ENCODE results near the gene YWHAG. TPM values are rescaled to one million over a fixed set of nuclear protein-coding genes. Genes with fewer than 3 reads are reported as not detected.
A peak's percentile ranks its signal among the peaks of the same experiment; 100 is the strongest.
"Not testable (repeated sequence)": the region's sequence is repeated elsewhere in the genome, so short reads cannot be mapped to it uniquely, and the experiment has no call there.

Gene YWHAG
- total RNA-seq, 1 donor from 2014 or later, result 109 TPM

- DNase-seq (ENCODE audit: low read depth, low spot score), result no peak
Measured at GRCh38 chr7:76349313-76349885, 9.4 kb downstream of the YWHAG start.

GRCh38 chr7:76347710-76348109, 11.1 kb downstream of the YWHAG start:
- no peak for DNase-seq (ENCODE audit: low read depth, low spot score)

GRCh38 chr7:76346778-76347177, 12.0 kb downstream of the YWHAG start:
- DNase-seq (ENCODE audit: low read depth, low spot score), result no peak

- no peak for DNase-seq (ENCODE audit: low read depth, low spot score)
Measured at GRCh38 chr7:76346097-76346496, 12.7 kb downstream of the YWHAG start.

- DNase-seq (ENCODE audit: low read depth, low spot score), result no peak
Measured at GRCh38 chr7:76343931-76344321, 14.9 kb downstream of the YWHAG start.

- no peak for DNase-seq (ENCODE audit: low read depth, low spot score)
Measured at GRCh38 chr7:76343294-76343930, 15.4 kb downstream of the YWHAG start.

GRCh38 chr7:76342222-76342621, 16.6 kb downstream of the YWHAG start:
- no peak for DNase-seq (ENCODE audit: low read depth, low spot score)

GRCh38 chr7:76340617-76341131, 18.1 kb downstream of the YWHAG start:
- no peak for DNase-seq (ENCODE audit: low read depth, low spot score)

- no peak for DNase-seq (ENCODE audit: low read depth, low spot score)
Measured at GRCh38 chr7:76338298-76339084, 20.3 kb downstream of the YWHAG start.

- no peak for DNase-seq (ENCODE audit: low read depth, low spot score)
Measured at GRCh38 chr7:76337147-76337546, 21.6 kb downstream of the YWHAG start.

GRCh38 chr7:76336094-76336493, 22.7 kb downstream of the YWHAG start:
- DNase-seq (ENCODE audit: low read depth, low spot score), result no peak

GRCh38 chr7:76335417-76335816, 23.4 kb downstream of the YWHAG start:
- not testable (repeated sequence) for DNase-seq (ENCODE audit: low read depth, low spot score)

- DNase-seq (ENCODE audit: low read depth, low spot score), result no peak
Measured at GRCh38 chr7:76334320-76334967, 24.3 kb downstream of the YWHAG start.

GRCh38 chr7:76333511-76334101, 25.2 kb downstream of the YWHAG start:
- no peak for DNase-seq (ENCODE audit: low read depth, low spot score)

GRCh38 chr7:76332078-76332477, 26.7 kb downstream of the YWHAG start:
- DNase-seq (ENCODE audit: low read depth, low spot score), result no peak

GRCh38 chr7:76330673-76331072, 28.1 kb downstream of the YWHAG start:
- no peak for DNase-seq (ENCODE audit: low read depth, low spot score)

GRCh38 chr7:76330261-76330660, 28.5 kb downstream of the YWHAG start:
- no peak for DNase-seq (ENCODE audit: low read depth, low spot score)

GRCh38 chr7:76329479-76329878, 29.3 kb downstream of the YWHAG start:
- DNase-seq (ENCODE audit: low read depth, low spot score), result no peak

- DNase-seq (ENCODE audit: low read depth, low spot score), result no peak
Measured at GRCh38 chr7:76328389-76328788, 30.4 kb downstream of the YWHAG start.

- DNase-seq (ENCODE audit: low read depth, low spot score), result peak; percentile 45
Measured at GRCh38 chr7:76327610-76328009, 31.2 kb downstream of the YWHAG start.

GRCh38 chr7:76326646-76327233, 32.1 kb downstream of the YWHAG start:
- DNase-seq (ENCODE audit: low read depth, low spot score), result no peak
